HG02610 (cell line): Measurements from ENCODE around the gene CORO1A.
"Not testable (repeated sequence)": the region's sequence is repeated elsewhere in the genome, so short reads cannot be mapped to it uniquely, and the experiment has no call there.

ENCODE experiments used
- ATAC-seq: cut with Tn5 transposase; IDR thresholded peaks from one replicate; pipeline ENCODE4 v1.9.1; 2021; ENCODE audit warnings: mild to moderate bottlenecking, moderate library complexity; ENCODE audit not compliant: unreplicated experiment

The CORO1A gene

GRCh38 chr16:30199049-30199448 is 15.6 kb downstream of the CORO1A start, which contains the start of gene SULT1A3:
SULT1A3 (plus strand) TSS chr16:30199255; CDS start chr16:30200729, 1,474 bp downstream.
- not testable (repeated sequence) for ATAC-seq

- ATAC-seq = not testable (repeated sequence)
Observed at GRCh38 chr16:30199608-30200343, 16.4 kb downstream of the CORO1A start.

DNA sequence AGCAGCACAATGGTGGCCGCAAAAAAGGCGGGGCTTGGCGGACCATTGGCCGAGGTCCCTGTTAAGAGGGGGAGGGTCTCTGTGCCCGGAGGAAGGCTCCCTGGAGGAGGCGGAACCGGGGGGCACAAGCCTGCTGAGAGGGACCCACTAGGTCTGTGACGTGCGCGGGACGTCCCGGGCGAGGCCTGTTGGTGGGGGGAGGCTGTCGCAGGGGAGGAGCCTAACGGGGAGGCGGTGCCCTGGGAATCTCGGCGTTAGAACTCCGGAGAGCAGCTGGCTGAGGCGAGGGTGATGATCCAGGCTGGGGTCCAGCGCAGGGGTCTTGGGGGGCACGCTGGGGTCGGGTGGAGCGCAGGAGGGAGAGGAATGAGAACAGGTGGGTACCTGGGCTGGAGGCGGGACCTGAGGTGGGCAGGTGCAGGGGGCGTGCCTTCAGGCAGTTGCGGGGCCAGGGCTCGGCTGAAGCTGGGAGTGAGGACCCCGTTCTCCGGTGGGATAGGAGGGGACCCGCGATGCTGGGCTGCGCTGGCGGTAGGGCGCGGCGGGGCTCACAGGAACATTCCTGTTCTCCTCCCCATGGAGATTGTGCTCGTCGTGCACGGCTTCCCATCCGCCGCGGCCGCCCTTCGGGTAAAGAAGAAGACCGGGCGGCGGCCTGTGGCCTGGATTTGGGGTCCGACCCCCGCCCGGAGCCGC is 22.3 kb downstream of the CORO1A start:
- ATAC-seq = not testable (repeated sequence)

DNA sequence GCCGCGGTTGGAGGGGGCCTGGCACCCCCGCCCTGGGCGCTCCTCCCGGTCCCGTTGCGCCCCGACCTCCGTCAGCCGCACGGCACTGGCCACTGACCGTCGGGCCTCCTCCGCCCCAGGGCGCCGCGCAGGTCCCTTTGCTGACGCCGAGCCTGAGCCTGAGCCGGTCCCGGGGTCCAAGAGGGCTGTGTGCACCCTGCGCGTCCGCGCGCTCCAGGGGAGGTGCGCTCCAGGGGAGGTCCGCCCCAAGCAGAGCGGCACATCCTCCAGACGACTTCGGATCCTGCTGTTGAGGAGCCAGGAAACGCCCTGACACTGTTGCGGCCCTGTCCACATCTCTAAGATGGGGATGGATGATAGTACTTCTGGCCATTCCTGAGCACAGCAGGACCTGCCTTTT is 22.9 kb downstream of the CORO1A start:
- ATAC-seq = not testable (repeated sequence)

DNA sequence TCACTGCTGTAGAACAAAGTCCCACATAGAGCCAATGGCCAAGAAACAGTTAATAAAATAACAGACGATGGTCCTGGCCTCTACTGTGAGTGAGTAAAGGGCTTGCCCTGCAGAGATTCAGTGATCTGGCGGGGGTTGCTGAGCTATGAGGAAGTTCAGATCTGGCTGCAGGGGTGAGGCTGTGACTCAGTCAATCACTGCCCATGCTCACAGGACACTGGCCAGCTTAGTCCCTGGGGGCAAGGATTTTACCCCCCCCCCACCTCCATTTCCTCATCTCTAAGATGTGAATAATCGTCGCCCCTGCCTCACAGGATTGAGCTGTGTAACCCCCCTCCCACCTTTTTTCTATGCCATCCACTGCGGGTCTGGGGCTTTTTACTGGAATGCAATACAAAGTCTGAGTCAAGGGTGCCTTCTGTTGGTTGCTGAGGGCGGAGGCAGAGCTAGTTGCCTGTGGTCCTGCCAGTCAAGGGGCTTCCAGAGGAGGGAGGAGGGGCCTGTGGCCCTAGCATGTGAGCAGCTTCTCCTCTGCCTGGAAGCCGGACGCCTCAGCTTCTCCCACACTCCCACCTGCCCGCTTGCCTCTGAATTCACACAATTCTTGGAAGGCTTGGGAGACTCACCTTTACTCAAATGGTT is 23.8 kb downstream of the CORO1A start:
- not testable (repeated sequence) for ATAC-seq

- not testable (repeated sequence) for ATAC-seq
Observed at GRCh38 chr16:30209032-30209431, 25.6 kb downstream of the CORO1A start.

GRCh38 chr16:30211414-30211813 is 28.0 kb downstream of the CORO1A start:
- not testable (repeated sequence) for ATAC-seq

GRCh38 chr16:30217082-30217481 is 33.7 kb downstream of the CORO1A start:
- ATAC-seq = not testable (repeated sequence)
